Ectodermal cell (in vitro differentiated cells): ENCODE data around the gene CASKIN1.

ENCODE experiments used
- H3K27ac ChIP-seq: 2 replicates; pipeline ENCODE4 v1.7.0; 2013; ENCODE audit warnings: mild to moderate bottlenecking, low read depth, low read length; ENCODE audit not compliant: insufficient read depth, poor library complexity, severe bottlenecking
- H3K27me3 ChIP-seq: 2 replicates; pipeline ENCODE4 v1.7.0; 2013; ENCODE audit warnings: mild to moderate bottlenecking, low read length; ENCODE audit not compliant: insufficient read depth, control insufficient read depth, poor library complexity, severe bottlenecking
- H3K36me3 ChIP-seq: one replicate; pipeline ENCODE4 v1.7.0; 2013; ENCODE audit warnings: low read length; ENCODE audit not compliant: control insufficient read depth, insufficient read depth
- H3K4me1 ChIP-seq: one replicate; pipeline ENCODE4 v1.7.0; 2013; ENCODE audit warnings: low read length; ENCODE audit not compliant: control insufficient read depth, insufficient read depth
- H3K4me3 ChIP-seq: 2 replicates; pipeline ENCODE4 v1.7.0; 2013; ENCODE audit warnings: low read depth, low read length, control low read depth; ENCODE audit not compliant: insufficient read depth
- H3K9me3 ChIP-seq: 2 replicates; pipeline ENCODE4 v1.7.0; 2013; ENCODE audit warnings: mild to moderate bottlenecking, low read length, moderate library complexity; ENCODE audit not compliant: control insufficient read depth
- WGBS, 2 experiments: methylation state at CpG; one replicate each; pipeline ENCODE4 v1.1.7; 2013; ENCODE audit warnings: missing lambda C conversion rate in 2 of 2; 5-methylcytosine and 5-hydroxymethylcytosine counted together

Gene CASKIN1

DNA sequence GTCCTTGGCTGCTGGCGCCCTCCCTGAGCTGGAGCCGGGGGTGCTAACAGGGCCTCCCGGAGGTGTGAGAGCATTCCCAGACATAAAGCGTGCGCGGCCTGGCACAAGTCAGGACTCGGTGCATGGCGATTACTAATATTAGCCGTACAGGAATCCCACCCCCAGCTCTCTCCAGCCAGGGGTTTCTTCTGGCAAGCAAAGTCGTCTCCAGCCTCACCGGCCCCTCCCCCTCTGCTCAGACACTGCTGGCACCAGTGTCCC, 5.0 kb downstream of the CASKIN1 start:
- Histone ChIP-seq H3K4me1 (peaks cover 10% of the 10 kb centered on the region), H3K4me3 (no peak overlapping the region), H3K27me3 (peaks cover 19% of the 10 kb centered on the region), H3K27ac (no peak overlapping the region), H3K36me3 (no peaks in the 10 kb centered on the region), H3K9me3 (no peaks in the 10 kb centered on the region)
- 90 to 93% methylated on average over 11 of the region's 11 CpGs for WGBS, 2 experiments

DNA sequence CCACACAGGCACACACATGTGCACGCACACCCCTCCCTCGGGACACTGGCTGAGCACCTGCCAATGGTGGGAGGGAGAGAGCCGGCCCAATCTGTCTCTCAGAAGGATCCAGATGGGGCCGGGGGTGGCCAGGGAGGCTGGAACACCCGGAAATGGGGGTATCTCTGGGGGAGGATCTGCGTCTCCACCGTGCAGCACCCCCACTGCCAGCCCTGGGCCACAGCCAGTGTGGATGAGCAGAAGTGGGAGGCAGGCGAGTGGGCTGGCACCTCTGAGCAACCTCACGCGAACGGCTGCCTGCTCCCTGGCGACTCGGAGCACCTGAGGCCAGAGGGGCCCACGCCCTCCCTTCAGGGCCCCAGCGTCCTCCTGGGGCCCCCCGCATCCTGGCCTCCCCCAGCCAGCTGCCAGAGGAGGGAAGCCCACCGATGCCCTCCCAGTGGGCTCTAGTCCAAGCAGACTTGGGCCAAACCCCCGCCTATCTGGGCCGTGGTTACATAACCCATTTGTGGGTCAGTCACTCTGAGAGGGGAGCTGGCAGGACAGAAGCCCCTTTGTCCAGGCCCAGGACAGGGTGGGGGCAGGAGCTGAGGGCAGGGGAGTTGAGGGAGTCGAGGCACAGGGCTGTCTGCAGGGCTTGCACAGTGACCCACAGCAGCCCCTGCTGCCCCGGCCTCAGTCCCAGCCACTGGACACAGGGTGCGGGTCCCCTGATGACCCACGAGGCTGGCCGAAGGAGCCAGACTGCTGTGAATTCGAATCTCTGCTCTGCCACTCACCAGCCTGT, 5.6 kb downstream of the CASKIN1 start:
- H3K4me1 ChIP-seq, result peaks cover 10% of the 10 kb centered on the region
- H3K27ac ChIP-seq, result no peak overlapping the region
- no peaks in the 10 kb centered on the region for H3K9me3 ChIP-seq
- 93 to 94% methylated on average over 25 of the region's 25 CpGs for WGBS, 2 experiments
- peaks cover 15% of the 10 kb centered on the region for H3K27me3 ChIP-seq
- no peaks in the 10 kb centered on the region for H3K36me3 ChIP-seq
- no peak overlapping the region for H3K4me3 ChIP-seq

DNA sequence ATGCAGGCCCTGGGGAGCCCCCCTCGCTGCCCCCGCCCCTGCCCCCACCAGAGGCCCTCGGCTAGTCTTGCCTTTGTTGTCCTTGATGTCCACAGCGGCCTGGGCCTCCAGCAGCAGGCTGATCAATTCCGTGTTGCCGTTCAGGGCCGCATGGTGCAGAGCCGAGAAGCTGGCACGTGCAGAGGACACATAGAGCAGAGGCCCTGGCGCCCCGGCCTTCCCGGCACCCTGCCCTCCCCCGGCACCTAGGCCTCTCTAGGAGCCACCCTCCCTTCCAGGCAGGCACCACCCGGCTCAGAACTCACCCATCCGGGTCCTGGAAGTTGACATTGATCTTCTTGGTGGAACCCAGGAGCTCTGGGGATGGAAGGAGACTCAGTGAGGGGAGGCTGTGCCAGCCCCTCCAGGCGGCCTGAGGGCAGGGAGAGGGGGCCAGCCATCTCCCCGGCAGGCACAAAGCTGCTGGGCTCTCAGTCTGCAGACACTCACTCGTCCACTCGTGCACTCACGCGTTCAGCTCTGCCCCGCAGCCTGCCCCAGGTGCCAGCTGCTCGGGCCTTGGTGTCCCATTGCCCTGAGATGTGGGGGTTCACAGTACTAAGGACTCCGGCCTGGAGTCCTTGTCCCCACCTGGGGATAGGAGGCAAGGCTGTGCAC, 6.3 kb downstream of the CASKIN1 start:
- peaks cover 8% of the 10 kb centered on the region for H3K27me3 ChIP-seq
- WGBS, 2 experiments, result 90 to 92% methylated on average over 24 of the region's 24 CpGs
- no peaks in the 10 kb centered on the region for H3K9me3 ChIP-seq
- H3K4me3 ChIP-seq, result no peak overlapping the region
- H3K4me1 ChIP-seq, result peaks cover 3% of the 10 kb centered on the region
- H3K36me3 ChIP-seq, result no peaks in the 10 kb centered on the region
- H3K27ac ChIP-seq, result no peak overlapping the region

DNA sequence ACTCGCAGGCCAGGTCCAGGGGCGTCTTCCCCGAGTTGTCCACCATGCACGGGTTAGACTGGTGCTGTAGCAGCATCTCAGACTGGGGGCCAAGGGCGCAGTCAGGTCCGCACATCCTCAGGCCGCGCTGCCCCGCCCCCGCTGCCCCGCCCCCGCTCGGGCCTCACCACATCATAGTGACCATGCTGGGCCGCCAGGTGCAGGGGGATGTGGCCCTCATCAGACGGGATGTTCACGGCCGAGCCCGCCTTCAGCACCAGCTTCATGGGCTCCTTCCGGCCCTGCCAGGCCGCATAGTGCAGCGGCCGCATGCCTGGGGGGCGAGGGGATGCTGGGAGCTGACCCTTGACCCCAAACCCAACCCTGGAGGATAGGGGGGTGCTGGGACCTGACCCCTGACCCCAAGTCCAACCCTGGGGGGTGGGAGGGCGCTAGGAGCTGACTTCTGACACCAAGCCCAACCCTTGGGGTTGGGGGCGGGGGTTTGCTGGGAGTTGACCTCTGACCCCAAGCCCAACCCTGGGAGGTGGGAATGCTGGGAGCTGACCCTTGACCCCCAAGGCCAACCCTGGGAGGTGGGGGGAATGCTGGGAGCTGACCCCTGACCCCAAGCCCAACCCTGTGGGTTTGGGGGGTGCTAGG, 7.0 kb downstream of the CASKIN1 start:
- Histone ChIP-seq H3K36me3 (no peaks in the 10 kb centered on the region), H3K9me3 (no peaks in the 10 kb centered on the region), H3K4me3 (no peak overlapping the region), H3K4me1 (no peaks in the 10 kb centered on the region), H3K27me3 (peaks cover under 1% of the 10 kb centered on the region), H3K27ac (no peak overlapping the region)
- WGBS, 2 experiments, result 93 to 95% methylated on average over 25 of the region's 25 CpGs

DNA sequence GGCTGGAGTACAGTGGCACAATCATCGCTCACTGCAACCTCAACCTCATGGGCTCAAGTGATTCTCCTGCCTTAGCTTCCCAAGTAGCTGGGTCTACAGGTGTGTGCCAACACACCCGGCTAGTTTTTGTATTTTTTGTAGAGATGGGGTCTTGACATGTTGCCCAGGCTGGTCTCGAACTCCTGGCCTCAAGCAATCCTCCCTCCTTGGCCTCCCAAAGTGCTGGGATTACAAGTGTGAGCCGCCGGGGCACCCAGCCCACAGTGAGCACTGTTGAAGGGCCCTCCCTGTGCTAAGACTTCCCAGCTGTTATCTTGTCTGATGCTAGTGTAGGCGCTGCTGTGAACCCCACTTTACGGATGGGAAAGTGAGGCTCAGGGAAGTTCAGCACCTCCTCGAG, 8.0 kb downstream of the CASKIN1 start:
- Histone ChIP-seq H3K9me3 (no peaks in the 10 kb centered on the region), H3K36me3 (no peaks in the 10 kb centered on the region)
- 93 to 95% methylated on average over 8 of the region's 8 CpGs for WGBS, 2 experiments

DNA sequence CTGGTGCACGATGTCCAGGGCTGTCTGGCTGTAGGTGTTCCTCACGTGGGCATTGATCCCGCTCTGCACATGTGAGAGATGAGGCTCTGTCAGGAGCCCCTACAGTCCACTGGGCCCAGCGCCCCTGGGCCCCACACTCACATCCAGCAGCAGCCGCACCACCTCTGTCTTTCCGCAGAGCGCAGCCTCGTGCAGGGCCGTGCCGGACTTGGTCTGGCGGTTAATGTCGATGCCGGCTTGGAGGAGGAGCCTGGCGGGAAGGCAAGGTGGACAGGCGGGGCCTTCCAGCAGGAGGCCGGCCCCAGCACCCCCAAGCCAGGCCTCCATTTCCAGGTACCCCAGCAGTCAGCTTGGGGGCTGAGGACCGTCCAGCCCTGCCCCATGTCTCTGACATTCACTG, 9.2 kb downstream of the CASKIN1 start:
- Histone ChIP-seq H3K9me3 (no peaks in the 10 kb centered on the region), H3K27me3 (no peaks in the 10 kb centered on the region), H3K36me3 (no peaks in the 10 kb centered on the region), H3K27ac (no peak overlapping the region), H3K4me1 (no peaks in the 10 kb centered on the region), H3K4me3 (no peak overlapping the region)
- 88 to 92% methylated on average over 17 of the region's 17 CpGs for WGBS, 2 experiments

More for the DNA sequence above, 8.0 kb downstream of the CASKIN1 start:
- Histone ChIP-seq H3K27ac (no peak overlapping the region), H3K4me3 (no peak overlapping the region), H3K4me1 (no peaks in the 10 kb centered on the region), H3K27me3 (no peaks in the 10 kb centered on the region)

DNA sequence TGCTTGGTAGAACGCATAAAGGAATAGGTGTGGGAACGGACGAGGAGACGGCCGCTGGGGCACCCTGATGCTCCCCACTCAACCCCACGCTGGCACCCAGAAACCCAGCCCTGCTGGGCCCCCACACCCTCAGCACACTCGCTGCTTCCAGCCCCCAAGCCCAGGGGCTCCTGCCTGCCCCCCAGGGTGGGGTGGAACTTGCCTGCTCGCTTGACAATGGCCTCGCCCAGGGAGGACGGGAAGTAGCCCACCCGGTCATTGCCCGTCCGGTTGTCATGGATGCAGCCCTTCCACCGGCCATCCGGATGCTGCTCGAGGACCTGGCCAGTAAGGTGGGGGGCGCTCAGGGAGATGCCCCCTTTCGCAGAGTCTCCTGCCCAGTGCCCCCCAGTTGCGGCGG, 9.9 kb downstream of the CASKIN1 start:
- Histone ChIP-seq H3K4me1 (no peaks in the 10 kb centered on the region), H3K27me3 (no peaks in the 10 kb centered on the region), H3K36me3 (no peaks in the 10 kb centered on the region), H3K27ac (no peak overlapping the region), H3K4me3 (no peak overlapping the region), H3K9me3 (no peaks in the 10 kb centered on the region)
- WGBS, 2 experiments, result 92 to 94% methylated on average over 20 of the region's 20 CpGs

DNA sequence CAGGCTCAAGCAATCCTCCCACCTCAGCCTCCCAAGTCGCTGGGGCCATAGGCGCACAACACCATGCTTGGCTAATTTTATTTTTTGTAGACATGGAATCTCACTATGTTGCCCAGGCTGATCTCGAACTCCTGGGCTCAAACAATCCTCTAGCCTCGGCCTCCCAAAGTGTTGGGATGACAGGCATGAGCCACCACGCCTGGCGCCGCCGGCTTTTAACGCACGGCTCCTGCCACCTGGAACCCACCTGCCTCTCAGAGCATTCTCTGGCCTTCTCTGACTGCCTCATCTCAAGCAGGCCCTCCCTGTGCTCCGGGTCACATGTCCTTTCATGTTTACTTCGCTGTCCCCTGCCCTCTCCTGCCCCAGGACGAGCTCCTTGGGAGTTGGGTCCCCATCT, 10.3 kb downstream of the CASKIN1 start:
- Histone ChIP-seq H3K4me1 (peaks cover 4% of the 10 kb centered on the region), H3K9me3 (no peaks in the 10 kb centered on the region), H3K4me3 (no peak overlapping the region), H3K36me3 (no peaks in the 10 kb centered on the region), H3K27me3 (no peaks in the 10 kb centered on the region), H3K27ac (no peak overlapping the region)
- 92 to 93% methylated on average over 13 of the region's 13 CpGs for WGBS, 2 experiments

DNA sequence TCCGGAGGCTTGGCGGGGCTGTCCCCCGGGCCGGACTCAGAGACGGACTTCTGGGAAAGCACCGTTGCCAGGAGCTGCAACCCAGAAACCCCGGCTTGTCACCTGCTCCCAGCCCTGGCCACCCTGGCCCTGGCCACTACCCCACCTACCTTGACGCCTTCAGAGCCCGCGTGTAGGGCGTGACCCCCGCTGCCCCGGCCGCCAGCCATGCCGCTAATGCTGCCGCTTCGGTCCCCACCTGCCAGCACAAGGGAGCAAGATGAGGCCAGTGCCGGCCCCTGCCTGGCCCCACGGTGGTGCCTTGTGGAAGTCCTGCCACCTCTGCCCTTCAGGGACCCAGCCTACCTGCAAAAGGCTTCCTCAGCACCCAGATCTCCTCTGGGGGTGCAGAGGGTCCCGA, 11.4 kb downstream of the CASKIN1 start:
- Histone ChIP-seq H3K27ac (no peak overlapping the region), H3K4me3 (no peak overlapping the region), H3K27me3 (no peaks in the 10 kb centered on the region), H3K9me3 (no peaks in the 10 kb centered on the region), H3K4me1 (peaks cover 5% of the 10 kb centered on the region), H3K36me3 (no peaks in the 10 kb centered on the region)
- 91 to 94% methylated on average over 20 of the region's 20 CpGs for WGBS, 2 experiments

DNA sequence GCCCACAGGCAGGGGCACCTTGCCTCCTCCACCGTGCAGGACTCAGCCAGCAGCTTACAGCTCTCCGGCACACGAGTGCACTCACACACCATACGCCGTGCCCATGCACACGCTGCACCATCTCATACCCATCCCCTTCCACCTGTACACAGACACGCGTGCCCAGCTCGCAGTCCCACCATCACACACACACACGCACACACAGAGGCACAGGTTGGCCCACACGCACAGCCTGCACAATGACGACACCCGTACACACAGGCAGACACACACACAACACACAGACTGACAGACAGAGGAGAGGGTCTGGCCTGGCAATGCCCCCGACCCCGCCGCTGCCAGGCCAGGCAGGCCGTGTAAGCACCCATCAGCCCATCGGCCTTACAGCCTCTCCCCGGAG, 12.1 kb downstream of the CASKIN1 start:
- H3K27ac ChIP-seq, result no peak overlapping the region
- no peak overlapping the region for H3K4me3 ChIP-seq
- H3K9me3 ChIP-seq, result no peaks in the 10 kb centered on the region
- no peaks in the 10 kb centered on the region for H3K36me3 ChIP-seq
- peaks cover 5% of the 10 kb centered on the region for H3K4me1 ChIP-seq
- no peaks in the 10 kb centered on the region for H3K27me3 ChIP-seq
- WGBS, 2 experiments, result 93 to 94% methylated on average over 19 of the region's 19 CpGs
